ENCODE results near the gene METTL16.

GRCh38 chr17:2435862-2436261, 75.8 kb downstream of the METTL16 start:
- TF ChIP-seq YY1 (IDR thresholded peaks at IDR 0.05; ENCODE audit: low read depth): no peak
- TF ChIP-seq CTCF (IDR thresholded peaks at IDR 0.05): no peak
- no peak for TF ChIP-seq TAF1 (IDR thresholded peaks at IDR 0.05; ENCODE audit: borderline replicate concordance, low read depth, low read length)
- TF ChIP-seq MEF2A (IDR thresholded peaks at IDR 0.05; ENCODE audit: borderline replicate concordance, low read depth): no peak
- TF ChIP-seq FOXM1 (IDR thresholded peaks at IDR 0.05; ENCODE audit: low read depth): no peak
- TF ChIP-seq CHD2 (IDR thresholded peaks at IDR 0.05; ENCODE audit: low read length, partially characterized antibody): no peak

All from SK-N-SH (cell line).